Measurements from ENCODE around the gene CSF3. TPM values are rescaled to one million over a fixed set of nuclear protein-coding genes. Genes with fewer than 3 reads are reported as not detected.

CSF3 gene
- total RNA-seq, 1 experiment from 2014 or later, result not detected

DNA sequence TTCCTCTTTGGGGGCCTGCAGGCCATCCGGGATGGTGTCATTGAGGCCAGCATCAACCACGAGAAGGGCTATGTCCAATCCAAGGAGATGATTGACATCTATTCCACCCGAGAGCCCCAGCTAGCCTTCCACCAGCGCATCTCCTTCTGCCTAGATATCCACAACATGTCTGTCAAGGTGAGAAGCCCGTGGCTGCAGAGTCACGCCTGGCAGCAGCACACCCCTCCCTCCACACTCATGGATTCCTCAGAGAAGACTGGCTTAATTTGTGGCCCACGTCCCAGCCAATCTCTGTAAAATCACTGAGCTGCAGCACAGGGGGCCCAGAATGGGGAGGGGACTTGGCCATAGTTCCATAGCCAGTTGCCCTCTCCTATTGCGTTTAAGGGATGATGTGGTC, 19.1 kb upstream of the CSF3 start:
- no peak for DNase-seq (ENCODE audit: low spot score)
- TF ChIP-seq NFYB (CRISPR knock-in tag; conservative IDR thresholded peaks at IDR 0.05; ENCODE audit: low read depth) (no peak), PRRX2 (CRISPR knock-in tag; IDR thresholded peaks at IDR 0.05) (no peak), TCF7 (CRISPR knock-in tag; IDR thresholded peaks at IDR 0.05; ENCODE audit: low read depth) (no peak), ZBTB21 (CRISPR knock-in tag; IDR thresholded peaks at IDR 0.05; ENCODE audit: borderline replicate concordance) (no peak)
- ATAC-seq, result no peak
- ChIA-PET CTCF (no interaction called here), POLR2A (no interaction called here)
- H3K9me3 Mint-ChIP-seq, result no peaks in the 10 kb centered on the region
- peaks cover 64% of the 10 kb centered on the region for H3K36me3 Mint-ChIP-seq
- no peak overlapping the region for H3K4me3 Mint-ChIP-seq
- H3K4me1 Mint-ChIP-seq, result no peaks in the 10 kb centered on the region
- no peak overlapping the region for H3K27ac Mint-ChIP-seq
- no peaks in the 10 kb centered on the region for H3K27me3 Mint-ChIP-seq (ENCODE audit: low read depth)

DNA sequence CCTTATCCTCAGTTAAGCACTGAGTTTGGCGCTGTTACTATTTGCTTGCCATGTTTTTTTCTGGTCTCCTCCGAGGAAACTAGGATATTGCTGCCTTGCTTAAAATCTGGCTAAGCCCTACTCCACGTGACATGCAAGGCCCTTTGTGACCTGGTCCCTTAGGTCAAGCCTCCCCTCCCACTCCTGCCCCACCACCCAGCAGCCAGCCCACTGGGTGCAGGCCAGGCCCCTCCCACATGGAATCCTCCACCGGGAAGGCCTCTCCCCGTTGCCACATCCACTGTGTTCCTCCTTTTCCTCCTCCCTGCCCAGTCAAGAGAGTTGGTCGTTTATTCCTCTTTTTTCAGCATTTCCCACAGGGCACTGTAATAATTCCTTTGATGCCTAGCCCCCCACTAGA, 18.4 kb upstream of the CSF3 start:
- H3K27me3 Mint-ChIP-seq (ENCODE audit: low read depth), result no peaks in the 10 kb centered on the region
- ChIA-PET CTCF (interaction anchor here (1.5 to 1.7 kb wide), 2 partner anchors 31 to 90 kb away, joined by 3 read pairs; no protein-coding TSS in a partner anchor), POLR2A (no interaction called here)
- DNase-seq (ENCODE audit: low spot score), result no peak
- H3K36me3 Mint-ChIP-seq, result peaks cover 58% of the 10 kb centered on the region
- no peak overlapping the region for H3K27ac Mint-ChIP-seq
- H3K9me3 Mint-ChIP-seq, result no peaks in the 10 kb centered on the region
- TF ChIP-seq, protein P1, sequence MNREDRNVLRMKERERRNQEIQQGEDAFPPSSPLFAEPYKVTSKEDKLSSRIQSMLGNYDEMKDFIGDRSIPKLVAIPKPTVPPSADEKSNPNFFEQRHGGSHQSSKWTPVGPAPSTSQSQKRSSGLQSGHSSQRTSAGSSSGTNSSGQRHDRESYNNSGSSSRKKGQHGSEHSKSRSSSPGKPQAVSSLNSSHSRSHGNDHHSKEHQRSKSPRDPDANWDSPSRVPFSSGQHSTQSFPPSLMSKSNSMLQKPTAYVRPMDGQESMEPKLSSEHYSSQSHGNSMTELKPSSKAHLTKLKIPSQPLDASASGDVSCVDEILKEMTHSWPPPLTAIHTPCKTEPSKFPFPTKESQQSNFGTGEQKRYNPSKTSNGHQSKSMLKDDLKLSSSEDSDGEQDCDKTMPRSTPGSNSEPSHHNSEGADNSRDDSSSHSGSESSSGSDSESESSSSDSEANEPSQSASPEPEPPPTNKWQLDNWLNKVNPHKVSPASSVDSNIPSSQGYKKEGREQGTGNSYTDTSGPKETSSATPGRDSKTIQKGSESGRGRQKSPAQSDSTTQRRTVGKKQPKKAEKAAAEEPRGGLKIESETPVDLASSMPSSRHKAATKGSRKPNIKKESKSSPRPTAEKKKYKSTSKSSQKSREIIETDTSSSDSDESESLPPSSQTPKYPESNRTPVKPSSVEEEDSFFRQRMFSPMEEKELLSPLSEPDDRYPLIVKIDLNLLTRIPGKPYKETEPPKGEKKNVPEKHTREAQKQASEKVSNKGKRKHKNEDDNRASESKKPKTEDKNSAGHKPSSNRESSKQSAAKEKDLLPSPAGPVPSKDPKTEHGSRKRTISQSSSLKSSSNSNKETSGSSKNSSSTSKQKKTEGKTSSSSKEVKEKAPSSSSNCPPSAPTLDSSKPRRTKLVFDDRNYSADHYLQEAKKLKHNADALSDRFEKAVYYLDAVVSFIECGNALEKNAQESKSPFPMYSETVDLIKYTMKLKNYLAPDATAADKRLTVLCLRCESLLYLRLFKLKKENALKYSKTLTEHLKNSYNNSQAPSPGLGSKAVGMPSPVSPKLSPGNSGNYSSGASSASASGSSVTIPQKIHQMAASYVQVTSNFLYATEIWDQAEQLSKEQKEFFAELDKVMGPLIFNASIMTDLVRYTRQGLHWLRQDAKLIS (CRISPR knock-in tag; IDR thresholded peaks at IDR 0.05; ENCODE audit: borderline replicate concordance), result no peak
- TF ChIP-seq SP1 (CRISPR knock-in tag; conservative IDR thresholded peaks at IDR 0.05) (no peak), ZBTB21 (CRISPR knock-in tag; IDR thresholded peaks at IDR 0.05; ENCODE audit: borderline replicate concordance) (no peak), TEAD1 (CRISPR knock-in tag; IDR thresholded peaks at IDR 0.05) (no peak)
- TF ChIP-seq, protein P2, sequence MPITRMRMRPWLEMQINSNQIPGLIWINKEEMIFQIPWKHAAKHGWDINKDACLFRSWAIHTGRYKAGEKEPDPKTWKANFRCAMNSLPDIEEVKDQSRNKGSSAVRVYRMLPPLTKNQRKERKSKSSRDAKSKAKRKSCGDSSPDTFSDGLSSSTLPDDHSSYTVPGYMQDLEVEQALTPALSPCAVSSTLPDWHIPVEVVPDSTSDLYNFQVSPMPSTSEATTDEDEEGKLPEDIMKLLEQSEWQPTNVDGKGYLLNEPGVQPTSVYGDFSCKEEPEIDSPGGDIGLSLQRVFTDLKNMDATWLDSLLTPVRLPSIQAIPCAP (CRISPR knock-in tag; IDR thresholded peaks at IDR 0.05), result no peak
- TF ChIP-seq, protein P3, sequence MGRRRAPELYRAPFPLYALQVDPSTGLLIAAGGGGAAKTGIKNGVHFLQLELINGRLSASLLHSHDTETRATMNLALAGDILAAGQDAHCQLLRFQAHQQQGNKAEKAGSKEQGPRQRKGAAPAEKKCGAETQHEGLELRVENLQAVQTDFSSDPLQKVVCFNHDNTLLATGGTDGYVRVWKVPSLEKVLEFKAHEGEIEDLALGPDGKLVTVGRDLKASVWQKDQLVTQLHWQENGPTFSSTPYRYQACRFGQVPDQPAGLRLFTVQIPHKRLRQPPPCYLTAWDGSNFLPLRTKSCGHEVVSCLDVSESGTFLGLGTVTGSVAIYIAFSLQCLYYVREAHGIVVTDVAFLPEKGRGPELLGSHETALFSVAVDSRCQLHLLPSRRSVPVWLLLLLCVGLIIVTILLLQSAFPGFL (CRISPR knock-in tag; IDR thresholded peaks at IDR 0.05; ENCODE audit: borderline replicate concordance), result no peak
- TF ChIP-seq, protein P4, sequence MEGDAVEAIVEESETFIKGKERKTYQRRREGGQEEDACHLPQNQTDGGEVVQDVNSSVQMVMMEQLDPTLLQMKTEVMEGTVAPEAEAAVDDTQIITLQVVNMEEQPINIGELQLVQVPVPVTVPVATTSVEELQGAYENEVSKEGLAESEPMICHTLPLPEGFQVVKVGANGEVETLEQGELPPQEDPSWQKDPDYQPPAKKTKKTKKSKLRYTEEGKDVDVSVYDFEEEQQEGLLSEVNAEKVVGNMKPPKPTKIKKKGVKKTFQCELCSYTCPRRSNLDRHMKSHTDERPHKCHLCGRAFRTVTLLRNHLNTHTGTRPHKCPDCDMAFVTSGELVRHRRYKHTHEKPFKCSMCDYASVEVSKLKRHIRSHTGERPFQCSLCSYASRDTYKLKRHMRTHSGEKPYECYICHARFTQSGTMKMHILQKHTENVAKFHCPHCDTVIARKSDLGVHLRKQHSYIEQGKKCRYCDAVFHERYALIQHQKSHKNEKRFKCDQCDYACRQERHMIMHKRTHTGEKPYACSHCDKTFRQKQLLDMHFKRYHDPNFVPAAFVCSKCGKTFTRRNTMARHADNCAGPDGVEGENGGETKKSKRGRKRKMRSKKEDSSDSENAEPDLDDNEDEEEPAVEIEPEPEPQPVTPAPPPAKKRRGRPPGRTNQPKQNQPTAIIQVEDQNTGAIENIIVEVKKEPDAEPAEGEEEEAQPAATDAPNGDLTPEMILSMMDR (IDR thresholded peaks at IDR 0.05), result no peak
- TF ChIP-seq, protein P5, sequence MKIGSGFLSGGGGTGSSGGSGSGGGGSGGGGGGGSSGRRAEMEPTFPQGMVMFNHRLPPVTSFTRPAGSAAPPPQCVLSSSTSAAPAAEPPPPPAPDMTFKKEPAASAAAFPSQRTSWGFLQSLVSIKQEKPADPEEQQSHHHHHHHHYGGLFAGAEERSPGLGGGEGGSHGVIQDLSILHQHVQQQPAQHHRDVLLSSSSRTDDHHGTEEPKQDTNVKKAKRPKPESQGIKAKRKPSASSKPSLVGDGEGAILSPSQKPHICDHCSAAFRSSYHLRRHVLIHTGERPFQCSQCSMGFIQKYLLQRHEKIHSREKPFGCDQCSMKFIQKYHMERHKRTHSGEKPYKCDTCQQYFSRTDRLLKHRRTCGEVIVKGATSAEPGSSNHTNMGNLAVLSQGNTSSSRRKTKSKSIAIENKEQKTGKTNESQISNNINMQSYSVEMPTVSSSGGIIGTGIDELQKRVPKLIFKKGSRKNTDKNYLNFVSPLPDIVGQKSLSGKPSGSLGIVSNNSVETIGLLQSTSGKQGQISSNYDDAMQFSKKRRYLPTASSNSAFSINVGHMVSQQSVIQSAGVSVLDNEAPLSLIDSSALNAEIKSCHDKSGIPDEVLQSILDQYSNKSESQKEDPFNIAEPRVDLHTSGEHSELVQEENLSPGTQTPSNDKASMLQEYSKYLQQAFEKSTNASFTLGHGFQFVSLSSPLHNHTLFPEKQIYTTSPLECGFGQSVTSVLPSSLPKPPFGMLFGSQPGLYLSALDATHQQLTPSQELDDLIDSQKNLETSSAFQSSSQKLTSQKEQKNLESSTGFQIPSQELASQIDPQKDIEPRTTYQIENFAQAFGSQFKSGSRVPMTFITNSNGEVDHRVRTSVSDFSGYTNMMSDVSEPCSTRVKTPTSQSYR (CRISPR knock-in tag; IDR thresholded peaks at IDR 0.05), result no peak
- H3K4me3 Mint-ChIP-seq, result no peak overlapping the region
- no peaks in the 10 kb centered on the region for H3K4me1 Mint-ChIP-seq
- no peak for ATAC-seq

DNA sequence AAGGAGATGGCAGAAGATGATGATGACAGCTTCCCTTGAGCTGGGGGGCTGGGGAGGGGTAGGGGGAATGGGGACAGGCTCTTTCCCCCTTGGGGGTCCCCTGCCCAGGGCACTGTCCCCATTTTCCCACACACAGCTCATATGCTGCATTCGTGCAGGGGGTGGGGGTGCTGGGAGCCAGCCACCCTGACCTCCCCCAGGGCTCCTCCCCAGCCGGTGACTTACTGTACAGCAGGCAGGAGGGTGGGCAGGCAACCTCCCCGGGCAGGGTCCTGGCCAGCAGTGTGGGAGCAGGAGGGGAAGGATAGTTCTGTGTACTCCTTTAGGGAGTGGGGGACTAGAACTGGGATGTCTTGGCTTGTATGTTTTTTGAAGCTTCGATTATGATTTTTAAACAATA, 17.7 kb upstream of the CSF3 start:
- Mint-ChIP-seq H3K9me3 (no peaks in the 10 kb centered on the region), H3K27me3 (ENCODE audit: low read depth) (no peaks in the 10 kb centered on the region), H3K4me1 (no peaks in the 10 kb centered on the region), H3K27ac (no peak overlapping the region), H3K4me3 (no peak overlapping the region), H3K36me3 (peaks cover 50% of the 10 kb centered on the region)
- CTCF ChIA-PET, result interaction anchor here (1.5 to 1.7 kb wide), 2 partner anchors 30 to 89 kb away, joined by 3 read pairs; no protein-coding TSS in a partner anchor
- no peak for DNase-seq (ENCODE audit: low spot score)
- TF ChIP-seq, protein P6, sequence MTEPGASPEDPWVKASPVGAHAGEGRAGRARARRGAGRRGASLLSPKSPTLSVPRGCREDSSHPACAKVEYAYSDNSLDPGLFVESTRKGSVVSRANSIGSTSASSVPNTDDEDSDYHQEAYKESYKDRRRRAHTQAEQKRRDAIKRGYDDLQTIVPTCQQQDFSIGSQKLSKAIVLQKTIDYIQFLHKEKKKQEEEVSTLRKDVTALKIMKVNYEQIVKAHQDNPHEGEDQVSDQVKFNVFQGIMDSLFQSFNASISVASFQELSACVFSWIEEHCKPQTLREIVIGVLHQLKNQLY (CRISPR knock-in tag; IDR thresholded peaks at IDR 0.05), result no peak
- TF ChIP-seq RORB (CRISPR knock-in tag; IDR thresholded peaks at IDR 0.05), result no peak
- POLR2A ChIA-PET, result no interaction called here
- no peak for ATAC-seq
